DND-41 (cell line): Measurements from ENCODE around the gene GALNT18.

Source experiments
- CTCF ChIP-seq: IDR thresholded peaks from 2 replicates; pipeline ENCODE4 v1.5.1; 2012; ENCODE audit warnings: borderline replicate concordance, low read length, moderate library complexity, mild to moderate bottlenecking; ENCODE audit not compliant: poor library complexity, severe bottlenecking; ENCODE audit errors: extremely low read depth
- EZH2 ChIP-seq: IDR thresholded peaks from 3 replicates; pipeline ENCODE4 v1.6.1; 2012; ENCODE audit warnings: borderline replicate concordance, low read depth, mild to moderate bottlenecking, moderate library complexity, low read length, inconsistent platforms; ENCODE audit not compliant: severe bottlenecking

- TF ChIP-seq CTCF, result no peak
- no peak for TF ChIP-seq EZH2
Observed at GRCh38 chr11:11308249-11308648, 313.6 kb downstream of the GALNT18 start.
